Astrocyte (in vitro differentiated cells and primary cell): ENCODE data around the gene SLC29A2. TPM values are rescaled to one million over a fixed set of nuclear protein-coding genes. Genes with fewer than 3 reads are reported as not detected.

ENCODE experiments used
- DNase-seq: peaks from one replicate; pipeline ENCODE4 v3.0.0-alpha.2; 2010; ENCODE audit warnings: low read depth
- FAIRE-seq: peaks from 2 replicates; lab custom pipeline; 2011; peaks lifted over from hg19 to GRCh38; lab: Jason Lieb, UNC
- H2AFZ ChIP-seq: 2 replicates; pipeline ENCODE4 v1.6.0; 2012; ENCODE audit warnings: low read depth, low read length, inconsistent platforms
- H3K27ac ChIP-seq: 2 replicates; pipeline ENCODE4 v1.5.1; 2011; ENCODE audit warnings: low read depth, low read length, inconsistent platforms
- H3K27me3 ChIP-seq: 2 replicates; pipeline ENCODE4 v1.6.0; 2011; ENCODE audit warnings: low read length, inconsistent platforms; ENCODE audit not compliant: insufficient read depth
- H3K36me3 ChIP-seq: 2 replicates; pipeline ENCODE4 v1.5.1; 2011; ENCODE audit warnings: low read length, inconsistent platforms; ENCODE audit not compliant: insufficient read depth
- H3K4me1 ChIP-seq: 2 replicates; pipeline ENCODE4 v1.5.1; 2011; ENCODE audit warnings: low read length, inconsistent platforms; ENCODE audit not compliant: insufficient read depth
- H3K4me2 ChIP-seq: 2 replicates; pipeline ENCODE4 v1.6.0; 2012; ENCODE audit warnings: low read length, inconsistent platforms
- H3K4me3 ChIP-seq: 2 replicates; pipeline ENCODE4 v1.5.1; 2011; ENCODE audit warnings: low read depth, mild to moderate bottlenecking, low read length, inconsistent platforms; ENCODE audit not compliant: insufficient read depth
- H3K79me2 ChIP-seq: 2 replicates; pipeline ENCODE4 v1.6.0; 2012; ENCODE audit warnings: mild to moderate bottlenecking, low read length, inconsistent platforms; ENCODE audit not compliant: insufficient read depth
- H3K9ac ChIP-seq: 2 replicates; pipeline ENCODE4 v1.6.0; 2012; ENCODE audit warnings: mild to moderate bottlenecking, low read length, inconsistent platforms
- H3K9me3 ChIP-seq: 2 replicates; pipeline ENCODE4 v1.5.1; 2012; ENCODE audit warnings: low read depth, mild to moderate bottlenecking, low read length, inconsistent platforms; ENCODE audit not compliant: insufficient read depth
- H4K20me1 ChIP-seq: 2 replicates; pipeline ENCODE4 v1.6.0; 2012; ENCODE audit warnings: low read length, inconsistent platforms; ENCODE audit not compliant: insufficient read depth
- H3K27ac Mint-ChIP-seq: one replicate; pipeline ENCODE4 v1.8.0; 2021; ENCODE audit warnings: mild to moderate bottlenecking, mixed read lengths; ENCODE audit not compliant: unreplicated experiment
- H3K27me3 Mint-ChIP-seq: one replicate; pipeline ENCODE4 v1.8.0; 2021; ENCODE audit warnings: low read depth, mixed read lengths; ENCODE audit not compliant: unreplicated experiment
- H3K36me3 Mint-ChIP-seq: one replicate; pipeline ENCODE4 v1.8.0; 2021; ENCODE audit warnings: low read depth, mixed read lengths; ENCODE audit not compliant: unreplicated experiment
- H3K4me1 Mint-ChIP-seq: one replicate; pipeline ENCODE4 v1.8.0; 2021; ENCODE audit warnings: low read depth, mixed read lengths; ENCODE audit not compliant: unreplicated experiment
- H3K4me3 Mint-ChIP-seq: one replicate; pipeline ENCODE4 v1.8.0; 2021; ENCODE audit warnings: mild to moderate bottlenecking, moderate library complexity, mixed read lengths; ENCODE audit not compliant: unreplicated experiment
- H3K9me3 Mint-ChIP-seq: one replicate; pipeline ENCODE4 v1.8.0; 2021; ENCODE audit warnings: mild to moderate bottlenecking, mixed read lengths; ENCODE audit not compliant: unreplicated experiment
- EZH2 ChIP-seq: IDR thresholded peaks from 2 replicates; pipeline ENCODE4 v1.6.1; 2012; ENCODE audit warnings: mild to moderate bottlenecking, low read length, inconsistent platforms; ENCODE audit not compliant: insufficient read depth
- total RNA-seq: library from RNA; stranded (reverse); gene quantifications from 2 replicates; pipeline ENCODE4 v1.2.1, GENCODE V29; 2021
- TF ChIP-seq, protein P1 (sequence below): IDR thresholded peaks from 2 replicates; pipeline ENCODE4 v1.5.1; 2011; ENCODE audit warnings: low read depth, mild to moderate bottlenecking, inconsistent platforms, low read length, moderate library complexity; ENCODE audit not compliant: insufficient read depth

SLC29A2 gene
- total RNA-seq, 1 donor from 2014 or later, result 6.6 TPM

- TF ChIP-seq EZH2, result no peak
- TF ChIP-seq, protein P1, sequence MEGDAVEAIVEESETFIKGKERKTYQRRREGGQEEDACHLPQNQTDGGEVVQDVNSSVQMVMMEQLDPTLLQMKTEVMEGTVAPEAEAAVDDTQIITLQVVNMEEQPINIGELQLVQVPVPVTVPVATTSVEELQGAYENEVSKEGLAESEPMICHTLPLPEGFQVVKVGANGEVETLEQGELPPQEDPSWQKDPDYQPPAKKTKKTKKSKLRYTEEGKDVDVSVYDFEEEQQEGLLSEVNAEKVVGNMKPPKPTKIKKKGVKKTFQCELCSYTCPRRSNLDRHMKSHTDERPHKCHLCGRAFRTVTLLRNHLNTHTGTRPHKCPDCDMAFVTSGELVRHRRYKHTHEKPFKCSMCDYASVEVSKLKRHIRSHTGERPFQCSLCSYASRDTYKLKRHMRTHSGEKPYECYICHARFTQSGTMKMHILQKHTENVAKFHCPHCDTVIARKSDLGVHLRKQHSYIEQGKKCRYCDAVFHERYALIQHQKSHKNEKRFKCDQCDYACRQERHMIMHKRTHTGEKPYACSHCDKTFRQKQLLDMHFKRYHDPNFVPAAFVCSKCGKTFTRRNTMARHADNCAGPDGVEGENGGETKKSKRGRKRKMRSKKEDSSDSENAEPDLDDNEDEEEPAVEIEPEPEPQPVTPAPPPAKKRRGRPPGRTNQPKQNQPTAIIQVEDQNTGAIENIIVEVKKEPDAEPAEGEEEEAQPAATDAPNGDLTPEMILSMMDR, result no peak
- no peaks in the 10 kb centered on the region for H3K27me3 ChIP-seq
- Mint-ChIP-seq H3K27me3 (peaks cover 2% of the 10 kb centered on the region), H3K36me3 (peaks cover 8% of the 10 kb centered on the region), H3K4me3 (peak overlapping the region; percentile 42), H3K4me1 (peaks cover 34% of the 10 kb centered on the region), H3K9me3 (peaks cover 16% of the 10 kb centered on the region), H3K27ac (no peak overlapping the region)
- FAIRE-seq (no peak), DNase-seq (no peak)
- no peak overlapping the region for H3K4me2 ChIP-seq
- peaks cover 32% of the 10 kb centered on the region for H3K79me2 ChIP-seq
- peak overlapping the region; percentile 84 for H3K27ac ChIP-seq
- H3K9ac ChIP-seq, result no peak overlapping the region
- H2AFZ ChIP-seq, result peak overlapping the region; percentile 28
- H3K4me1 ChIP-seq, result peaks cover 38% of the 10 kb centered on the region
- no peaks in the 10 kb centered on the region for H3K36me3 ChIP-seq
- H3K9me3 ChIP-seq, result no peaks in the 10 kb centered on the region
- H3K4me3 ChIP-seq, result no peak overlapping the region
- peaks cover 15% of the 10 kb centered on the region for H4K20me1 ChIP-seq
These were observed 53.0 kb downstream of the SLC29A2 start for GRCh38 chr11:66318600-66318970.

- Histone ChIP-seq H3K9ac (peak overlapping the region; percentile 80), H3K79me2 (peaks cover 32% of the 10 kb centered on the region), H3K9me3 (no peaks in the 10 kb centered on the region), H3K4me3 (no peak overlapping the region), H3K27me3 (no peaks in the 10 kb centered on the region), H4K20me1 (peaks cover 15% of the 10 kb centered on the region), H2AFZ (peak overlapping the region; percentile 64), H3K4me2 (peak overlapping the region; percentile 81), H3K27ac (peak overlapping the region; percentile 84), H3K4me1 (peaks cover 44% of the 10 kb centered on the region), H3K36me3 (no peaks in the 10 kb centered on the region)
- Mint-ChIP-seq H3K4me1 (peaks cover 32% of the 10 kb centered on the region), H3K9me3 (peaks cover 16% of the 10 kb centered on the region), H3K4me3 (no peak overlapping the region), H3K27ac (peak overlapping the region; percentile 88), H3K27me3 (peaks cover 2% of the 10 kb centered on the region), H3K36me3 (peaks cover 8% of the 10 kb centered on the region)
- DNase-seq, result no peak
- TF ChIP-seq, protein P1, result no peak
- TF ChIP-seq EZH2, result no peak
- FAIRE-seq, result no peak
These were observed 53.6 kb downstream of the SLC29A2 start for GRCh38 chr11:66317723-66318599.

DNA sequence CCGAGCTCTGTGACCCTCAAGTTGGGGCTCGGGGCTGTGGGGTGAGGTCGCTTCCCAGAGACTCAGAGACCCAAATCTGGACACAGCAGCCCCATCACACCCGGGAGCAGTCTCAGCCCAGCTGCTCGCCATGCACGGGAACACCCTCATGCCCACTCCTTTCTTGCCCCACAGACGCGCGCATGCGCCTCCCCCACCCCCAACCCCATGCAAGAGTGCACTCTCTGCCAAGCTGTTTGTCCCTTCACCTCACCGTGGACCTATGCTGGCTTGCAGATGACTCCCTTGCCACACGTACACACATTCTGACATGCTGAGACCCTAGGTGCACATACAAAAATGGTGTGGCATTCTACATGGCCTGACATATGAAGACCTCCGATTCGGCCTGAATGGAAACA is 54.2 kb downstream of the SLC29A2 start:
- Mint-ChIP-seq H3K36me3 (peaks cover 8% of the 10 kb centered on the region), H3K27me3 (peaks cover 2% of the 10 kb centered on the region), H3K27ac (peak overlapping the region; percentile 88), H3K4me3 (peak overlapping the region; percentile 64), H3K4me1 (peaks cover 32% of the 10 kb centered on the region), H3K9me3 (peaks cover 16% of the 10 kb centered on the region)
- no peaks in the 10 kb centered on the region for H3K9me3 ChIP-seq
- no peak overlapping the region for H3K4me3 ChIP-seq
- H3K9ac ChIP-seq, result peak overlapping the region; percentile 80
- FAIRE-seq (no peak), DNase-seq (no peak)
- H3K4me1 ChIP-seq, result peaks cover 46% of the 10 kb centered on the region
- peaks cover 15% of the 10 kb centered on the region for H4K20me1 ChIP-seq
- H3K36me3 ChIP-seq, result no peaks in the 10 kb centered on the region
- TF ChIP-seq, protein P1, result no peak
- no peak for TF ChIP-seq EZH2
- peak overlapping the region; percentile 84 for H3K27ac ChIP-seq
- peaks cover 32% of the 10 kb centered on the region for H3K79me2 ChIP-seq
- peak overlapping the region; percentile 64 for H2AFZ ChIP-seq
- H3K4me2 ChIP-seq, result peak overlapping the region; percentile 81
- no peaks in the 10 kb centered on the region for H3K27me3 ChIP-seq
